Activated naive CD4-positive, alpha-beta T cell (primary cell): ENCODE data around the gene PRMT7.
A peak's percentile ranks its signal among the peaks of the same experiment; 100 is the strongest.
"Not testable (repeated sequence)": the region's sequence is repeated elsewhere in the genome, so short reads cannot be mapped to it uniquely, and the experiment has no call there.

Source experiments
- DNase-seq, 4 experiments: peaks; one replicate each; lab custom pipeline; 2025; lab: John Stamatoyannopoulos, UW

Gene PRMT7

DNA sequence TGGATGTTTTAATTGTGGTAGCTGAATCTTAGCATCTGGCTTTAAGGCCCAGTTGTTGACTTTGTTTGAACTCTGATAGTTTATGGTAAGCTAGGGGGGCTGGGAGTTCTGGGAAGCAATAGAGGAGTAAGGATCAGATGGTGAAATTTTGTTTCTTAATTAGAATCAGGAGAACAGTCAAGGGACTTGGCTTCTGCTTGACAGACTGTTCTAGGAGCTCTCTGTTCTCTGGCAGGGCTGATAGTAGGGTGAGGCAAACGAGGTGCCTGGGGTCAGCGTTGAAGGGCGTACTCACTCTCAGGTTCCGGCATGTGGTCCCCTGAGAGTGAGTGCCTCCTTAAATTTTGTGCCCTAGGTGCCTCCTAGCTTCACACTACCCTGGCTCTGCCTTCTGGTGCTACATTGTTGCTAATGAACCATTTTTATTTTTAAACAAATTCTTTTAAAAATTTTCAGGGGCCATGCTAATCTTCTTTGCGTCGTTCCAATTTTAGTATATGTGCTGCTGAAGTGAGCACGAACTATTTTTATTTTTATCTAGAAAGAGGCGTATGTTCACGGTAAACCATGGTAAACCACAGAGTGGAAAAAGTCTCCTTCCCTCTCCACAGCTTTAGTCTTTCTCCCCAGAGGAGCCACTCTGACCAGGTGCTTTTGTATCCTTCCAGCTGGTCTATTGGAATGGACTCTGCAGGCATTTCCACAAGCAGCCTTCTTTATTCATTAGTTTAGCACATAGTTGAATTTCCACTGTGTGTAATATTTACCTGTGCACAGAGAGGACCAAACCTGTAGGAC, 26.8 kb upstream of the PRMT7 start:
- DNase-seq: no peak

DNA sequence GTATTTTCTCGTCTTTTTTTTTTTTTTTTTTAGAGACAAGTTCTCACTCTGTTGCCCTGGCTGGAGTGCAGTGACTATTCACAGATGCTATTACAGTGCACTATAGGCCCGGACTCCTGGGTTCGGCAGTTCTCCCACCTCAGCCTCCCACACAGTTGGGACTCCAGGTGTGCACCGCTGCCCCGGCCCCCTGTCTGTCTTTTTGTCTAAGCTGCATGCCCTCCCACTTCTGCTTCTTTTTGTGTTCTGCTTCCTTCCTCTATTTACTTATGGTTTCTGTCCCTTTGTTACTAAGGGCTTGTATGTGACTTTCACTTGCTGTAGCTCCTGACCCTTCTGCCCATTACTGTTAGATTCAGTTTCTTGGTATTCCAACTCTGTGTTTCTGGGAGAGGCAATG, 26.0 kb upstream of the PRMT7 start:
- DNase-seq: no peak

DNA sequence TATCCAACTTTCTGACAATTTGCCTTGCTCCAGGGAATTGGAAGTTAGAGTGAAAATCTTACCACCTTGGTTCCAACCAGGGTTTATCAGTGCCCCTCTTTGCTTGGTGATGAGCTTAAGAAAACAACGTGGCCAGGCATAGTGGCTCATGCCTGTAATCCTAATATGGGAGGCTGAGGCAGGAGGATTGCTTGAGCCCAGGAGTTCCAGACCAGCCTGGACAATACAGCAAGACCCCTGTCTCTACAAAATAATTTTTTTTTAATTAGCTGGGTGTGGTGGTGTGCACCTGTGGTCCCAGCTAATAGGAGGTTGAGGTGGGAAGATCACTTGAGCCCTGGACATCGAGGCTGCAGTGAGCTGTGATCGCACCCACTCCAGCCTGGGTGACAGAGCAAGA, 25.1 kb upstream of the PRMT7 start:
- DNase-seq: no peak

DNA sequence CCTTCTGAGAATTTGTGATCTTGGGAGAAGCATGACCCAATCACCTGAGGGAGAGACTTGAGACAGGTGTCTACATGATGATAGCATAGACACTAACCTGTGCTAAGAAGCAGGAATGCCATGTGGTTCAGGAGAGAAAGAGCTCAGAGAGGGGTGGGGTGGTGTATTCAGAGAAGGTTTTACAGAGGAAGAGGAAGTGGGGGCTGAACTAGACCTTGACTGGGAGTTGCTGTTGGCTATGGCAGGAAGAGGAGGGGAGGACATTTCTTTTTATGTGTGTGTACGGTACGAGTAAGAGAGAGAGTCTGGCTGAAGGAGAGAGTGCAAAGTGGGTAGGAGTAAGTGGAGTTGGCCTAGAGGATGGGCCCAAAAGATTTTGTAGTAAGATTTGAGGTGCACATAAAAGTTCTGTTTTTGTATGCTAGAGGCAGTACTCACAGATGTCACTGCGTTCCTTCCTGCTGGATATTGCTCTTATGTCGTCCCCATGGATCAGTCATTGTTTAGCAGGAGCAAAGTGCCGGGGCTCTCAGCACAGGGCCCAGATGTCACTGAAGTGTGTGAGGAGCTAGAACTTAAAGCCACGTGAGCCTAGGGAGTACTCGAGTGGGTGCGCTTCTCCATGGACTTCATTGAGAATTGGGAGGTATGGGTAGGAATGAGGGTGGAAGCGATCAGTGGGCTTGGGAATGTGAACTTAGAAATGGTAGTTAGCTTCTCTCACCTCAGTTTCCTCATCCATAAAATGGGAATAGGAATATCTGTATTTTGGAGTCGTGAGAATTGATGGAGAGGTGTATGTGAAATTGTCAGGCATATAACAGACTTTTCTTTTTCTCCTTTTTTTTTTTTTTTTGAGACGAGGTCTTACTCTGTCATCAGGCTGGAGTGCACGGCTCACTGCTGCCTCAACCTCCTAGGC, 24.4 kb upstream of the PRMT7 start:
- DNase-seq: no peak

DNA sequence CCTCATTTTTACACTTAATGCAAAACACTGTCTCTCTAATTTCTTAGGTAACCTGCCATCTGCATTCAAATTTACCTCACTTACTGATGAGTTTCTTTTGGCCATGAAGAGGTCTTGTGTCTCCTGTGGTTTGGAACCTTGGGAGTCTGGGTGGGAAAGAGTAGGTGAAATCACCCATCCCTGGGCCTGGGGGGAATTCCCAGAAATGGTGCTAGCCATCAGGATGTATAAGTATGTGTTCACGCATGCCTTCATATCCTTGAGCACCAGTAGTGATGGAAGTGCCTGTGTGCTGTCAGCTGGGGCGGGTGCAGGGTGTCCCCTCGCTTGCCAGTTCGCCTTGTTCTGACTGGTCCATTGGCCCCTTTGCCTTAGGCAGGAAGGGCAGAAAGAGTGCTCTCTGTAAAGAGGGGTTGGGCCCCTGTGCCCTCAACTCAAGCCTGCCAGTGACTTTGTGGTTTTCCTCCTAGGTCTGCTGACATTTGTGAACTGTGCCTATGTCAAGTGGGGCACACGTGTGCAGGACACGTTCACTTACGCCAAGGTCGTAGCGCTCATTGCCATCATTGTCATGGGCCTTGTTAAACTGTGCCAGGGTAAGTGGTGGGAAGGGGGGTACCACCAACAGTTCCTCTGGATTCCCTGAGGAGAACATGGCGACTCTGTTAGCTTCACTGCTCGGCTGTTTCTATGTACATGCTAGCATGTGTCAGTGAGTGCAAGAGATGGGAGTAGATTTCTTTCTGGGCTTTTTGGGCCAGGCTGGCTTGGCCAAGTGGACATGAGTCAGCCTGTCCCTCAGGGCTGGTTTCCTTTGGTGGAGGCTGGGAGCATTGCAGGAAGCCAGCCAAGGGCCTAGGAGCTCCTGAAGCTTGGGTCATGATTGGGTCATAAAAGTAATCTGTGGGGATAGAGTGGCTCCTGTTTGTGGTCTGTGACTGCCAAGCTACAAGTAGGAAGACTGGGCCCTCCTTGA, 23.3 kb upstream of the PRMT7 start:
- peak in 2 of 4 experiments; percentile 13 to 24 for DNase-seq

DNA sequence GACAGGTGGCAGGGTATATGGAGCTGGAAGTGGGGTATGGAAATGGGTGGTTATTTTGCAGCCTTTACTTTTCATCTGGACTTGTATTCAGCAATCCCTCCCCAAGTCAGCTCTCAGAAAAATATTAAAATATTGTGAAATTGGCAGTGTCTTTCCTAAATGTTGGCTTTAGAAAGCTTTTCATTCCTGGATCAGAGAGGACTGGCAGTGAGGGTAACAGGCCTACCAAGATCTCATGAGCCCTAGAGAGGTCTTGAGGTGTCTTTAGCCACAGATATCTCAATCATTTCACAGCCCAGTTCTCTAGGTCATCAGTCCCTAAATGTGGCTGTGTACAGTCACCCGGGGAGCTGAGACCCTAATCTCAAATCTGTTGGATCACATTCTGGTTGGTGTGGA, 22.6 kb upstream of the PRMT7 start:
- DNase-seq: no peak

DNA sequence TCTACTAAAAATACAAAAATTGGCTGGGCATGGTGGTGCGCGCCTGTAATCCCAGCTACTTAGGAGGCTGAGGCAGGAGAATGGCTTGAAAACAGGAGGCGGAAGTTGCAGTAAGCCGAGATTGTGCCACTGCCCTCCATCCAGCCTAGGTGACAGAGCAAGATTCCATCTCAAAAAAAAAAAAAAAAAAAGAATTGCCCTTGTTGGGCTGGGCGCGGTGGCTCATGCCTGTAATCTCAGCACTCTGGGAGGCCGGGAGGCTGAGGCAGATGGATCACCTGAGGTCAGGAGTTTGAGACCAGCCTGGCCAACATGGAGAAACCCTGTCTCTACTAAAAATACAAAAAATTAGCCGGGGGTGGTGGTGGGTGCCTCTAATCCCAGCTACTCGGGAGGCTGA, 22.0 kb upstream of the PRMT7 start:
- DNase-seq: not testable (repeated sequence)

DNA sequence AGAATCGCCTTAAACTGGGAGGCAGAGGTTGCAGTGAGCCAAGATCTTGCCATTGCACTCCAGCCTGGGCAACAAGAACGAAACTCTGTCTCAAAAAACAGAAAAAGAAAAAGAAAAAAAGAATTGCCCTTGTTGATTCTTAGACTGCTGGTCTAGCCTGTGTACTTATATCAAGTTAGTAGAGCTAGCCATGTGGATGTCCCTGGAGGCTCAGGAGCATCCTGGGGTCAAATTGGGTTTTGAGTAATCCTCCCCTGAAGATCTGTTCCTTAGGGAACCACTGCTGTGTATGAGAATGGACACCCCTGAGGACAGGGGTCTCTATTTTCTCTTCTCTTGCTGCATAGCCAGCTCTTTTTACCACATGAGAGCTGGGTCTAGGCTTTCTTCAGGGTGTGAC, 21.6 kb upstream of the PRMT7 start:
- no peak for DNase-seq

DNA sequence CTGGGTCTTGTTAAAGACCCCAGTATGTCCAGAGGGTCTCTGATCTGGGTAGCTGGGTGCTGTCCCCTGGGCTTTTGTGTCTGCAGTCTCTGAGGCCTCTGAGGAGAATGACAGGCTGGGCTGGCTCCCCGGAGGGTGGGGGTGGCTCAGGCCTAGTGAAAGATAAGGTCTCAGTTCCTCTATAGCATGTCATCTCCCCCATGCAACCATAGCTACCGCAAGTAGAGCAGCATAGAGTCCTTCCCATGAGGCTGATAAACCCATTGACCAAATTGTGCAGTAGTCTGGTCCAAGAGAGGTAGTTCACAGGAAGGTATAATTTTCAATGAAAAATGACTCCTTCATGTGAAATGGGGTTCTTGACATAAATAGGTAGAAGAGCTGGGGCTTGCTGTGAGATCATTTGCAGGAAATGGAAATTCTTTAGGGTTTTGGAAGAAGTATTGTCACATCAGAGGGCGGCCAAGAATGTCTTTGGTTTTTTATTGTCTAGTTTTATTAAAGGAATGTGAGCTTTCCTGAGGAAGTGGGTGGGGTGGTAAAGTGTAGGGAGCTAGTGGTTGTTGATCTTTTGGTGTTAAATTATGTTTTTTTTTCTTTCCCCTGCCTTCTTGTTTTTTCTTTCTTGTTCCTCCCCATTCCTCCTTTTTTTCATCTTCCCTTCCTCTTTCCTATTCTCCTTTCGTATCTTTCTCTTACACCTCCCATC, 21.0 kb upstream of the PRMT7 start:
- DNase-seq: no peak

DNA sequence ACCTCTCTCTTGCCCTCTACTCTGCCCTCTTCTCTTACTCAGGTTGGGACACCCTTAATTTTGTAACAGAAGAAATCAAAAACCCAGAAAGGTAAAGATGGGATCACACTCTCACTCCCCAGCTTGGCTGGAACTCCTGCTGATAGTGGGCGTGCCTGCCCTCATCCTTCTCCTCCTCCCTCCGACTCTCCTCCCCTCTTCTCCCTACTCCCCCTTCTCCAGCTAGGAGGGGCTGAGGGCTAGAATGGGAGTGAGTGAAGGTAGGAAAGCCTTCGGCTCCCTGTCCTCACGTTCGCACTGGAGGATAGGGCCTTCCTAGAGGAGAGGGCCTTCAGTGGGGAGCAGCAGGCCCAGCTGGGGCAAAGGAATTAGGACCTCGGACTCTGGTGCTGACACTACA, 20.4 kb upstream of the PRMT7 start:
- no peak for DNase-seq

DNA sequence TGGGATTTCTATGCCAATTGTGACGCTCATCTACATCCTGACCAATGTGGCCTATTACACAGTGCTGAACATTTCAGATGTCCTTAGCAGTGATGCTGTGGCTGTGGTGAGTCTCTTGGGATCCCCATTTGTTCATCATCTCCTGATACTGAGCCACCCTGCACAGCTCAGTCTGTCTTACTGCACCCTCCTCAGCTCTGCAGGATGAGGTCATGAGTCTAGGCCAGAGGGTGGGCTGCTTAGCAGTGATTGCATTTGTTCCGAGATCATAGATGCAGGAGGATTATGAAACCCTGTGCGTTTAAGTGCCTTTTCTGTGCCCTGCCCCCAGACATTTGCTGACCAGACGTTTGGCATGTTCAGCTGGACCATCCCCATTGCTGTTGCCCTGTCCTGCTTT, 19.6 kb upstream of the PRMT7 start:
- DNase-seq: no peak

DNA sequence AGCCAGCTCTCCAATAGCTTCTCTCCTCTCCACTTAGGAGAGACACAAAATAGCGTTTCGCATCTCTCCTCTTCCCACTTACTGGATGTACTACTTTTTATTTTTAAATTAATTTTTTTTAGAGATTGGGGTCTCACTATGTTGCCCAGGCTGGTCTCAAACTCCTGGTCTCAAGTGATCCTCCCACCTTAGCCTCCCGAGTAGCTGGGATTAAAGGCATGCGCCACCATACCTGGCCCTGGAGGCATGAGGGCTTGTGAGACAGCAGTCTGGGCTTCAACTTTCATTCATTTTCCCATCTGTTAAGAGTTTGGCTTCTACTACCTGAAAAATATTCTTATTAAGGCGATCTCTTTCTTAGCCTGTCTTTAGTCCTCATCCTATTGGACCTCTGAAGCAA, 18.4 kb upstream of the PRMT7 start:
- no peak for DNase-seq

DNA sequence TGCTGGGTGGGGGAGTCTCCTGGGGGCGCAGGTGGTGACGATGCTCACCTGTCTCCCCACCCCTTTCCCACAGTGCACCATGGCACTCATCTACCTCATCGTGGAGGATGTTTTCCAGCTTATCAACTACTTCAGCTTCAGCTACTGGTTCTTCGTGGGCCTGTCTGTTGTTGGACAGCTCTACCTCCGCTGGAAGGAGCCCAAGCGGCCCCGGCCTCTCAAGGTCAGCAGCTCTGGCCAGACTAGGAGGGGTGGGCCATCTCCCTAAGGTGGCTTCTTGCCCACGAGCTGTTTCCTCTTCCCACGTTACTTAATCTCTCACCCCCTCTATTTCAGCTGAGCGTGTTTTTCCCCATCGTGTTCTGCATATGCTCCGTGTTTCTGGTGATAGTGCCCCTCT, 14.5 kb upstream of the PRMT7 start:
- no peak for DNase-seq

DNA sequence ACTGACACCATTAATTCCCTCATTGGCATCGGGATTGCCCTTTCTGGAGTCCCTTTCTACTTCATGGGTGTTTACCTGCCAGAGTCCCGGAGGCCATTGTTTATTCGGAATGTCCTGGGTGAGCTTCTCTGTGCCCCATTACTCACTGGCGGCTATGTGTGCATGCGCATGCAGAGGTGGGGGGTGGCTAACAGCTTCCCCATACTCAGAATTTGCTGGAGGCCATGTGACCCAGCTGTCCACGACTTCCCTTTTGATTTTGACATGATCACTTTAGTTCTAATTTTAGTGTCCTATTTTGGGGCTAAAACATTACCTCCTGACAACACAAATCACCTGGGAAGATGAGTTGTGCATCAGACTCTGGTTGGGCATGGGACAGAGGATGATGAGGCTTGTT, 14.1 kb upstream of the PRMT7 start:
- no peak for DNase-seq

DNA sequence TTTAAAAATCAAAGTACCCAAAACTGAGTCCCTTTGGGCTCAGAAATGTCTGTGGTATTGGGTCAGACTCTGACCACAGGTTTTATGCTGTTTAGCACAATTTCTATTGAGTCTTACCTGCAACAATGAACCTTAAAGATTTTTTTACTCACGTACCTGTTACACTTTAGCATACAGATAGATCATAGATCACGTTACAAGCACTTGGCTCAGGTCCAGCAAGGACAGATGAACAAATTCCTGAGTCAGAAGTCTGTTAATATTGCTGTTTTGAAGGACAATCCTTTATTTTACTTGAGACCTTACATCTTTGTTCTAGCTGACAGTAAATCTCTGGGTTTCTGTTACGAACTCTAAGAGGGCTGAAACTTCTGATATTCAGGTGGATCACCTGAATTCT, 12.9 kb upstream of the PRMT7 start:
- DNase-seq: no peak

DNA sequence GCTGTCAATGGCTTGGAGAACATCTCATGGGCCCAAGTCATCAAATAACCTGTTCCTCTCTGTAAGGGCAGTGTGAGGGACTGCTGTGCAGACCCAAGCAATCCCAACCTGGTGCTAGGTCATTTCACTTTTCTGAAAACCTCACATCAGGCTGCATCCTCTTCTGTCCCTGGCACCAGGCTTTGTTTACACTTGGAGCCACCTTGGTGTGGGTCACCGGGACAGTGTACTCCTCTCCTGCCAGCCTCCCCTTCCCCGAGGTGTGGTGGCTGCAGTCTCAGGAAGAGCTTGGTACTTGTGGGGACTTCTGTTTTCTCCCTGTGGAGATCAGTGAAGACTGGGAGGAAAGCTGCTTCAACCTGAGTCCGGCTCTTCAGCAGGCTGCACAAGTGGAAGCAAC, 12.5 kb upstream of the PRMT7 start:
- DNase-seq: no peak

DNA sequence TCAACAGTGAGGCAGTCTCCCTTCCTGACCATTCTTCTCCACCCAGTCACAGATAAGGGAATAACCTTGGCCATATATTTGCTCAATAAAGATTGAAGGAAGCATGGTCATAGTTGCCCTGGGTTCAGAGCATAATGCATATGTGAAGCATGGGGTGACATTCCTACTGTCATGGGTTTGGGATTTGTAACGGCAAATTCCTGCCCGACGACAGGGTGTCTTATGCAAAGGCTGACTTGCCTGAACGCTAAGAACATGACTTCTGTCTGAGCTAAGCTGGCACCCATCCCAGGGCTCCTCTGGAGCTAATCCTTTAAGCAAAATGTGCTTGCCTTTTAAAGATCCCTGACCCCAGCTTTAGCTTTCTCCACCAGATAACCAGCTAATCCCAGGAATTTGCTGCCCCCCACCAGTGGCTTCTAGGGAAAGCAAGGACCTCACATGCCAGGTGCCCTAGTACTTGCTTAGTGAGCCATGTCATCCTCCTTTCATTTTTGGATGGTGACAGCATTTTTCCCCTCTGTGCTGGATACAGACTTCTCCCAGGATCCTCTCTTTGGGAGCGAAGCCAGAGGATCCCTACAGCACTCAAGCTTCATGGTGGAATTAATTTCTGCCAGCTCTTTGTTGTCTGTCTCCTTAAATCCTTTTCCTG, 11.8 kb upstream of the PRMT7 start:
- DNase-seq: no peak

DNA sequence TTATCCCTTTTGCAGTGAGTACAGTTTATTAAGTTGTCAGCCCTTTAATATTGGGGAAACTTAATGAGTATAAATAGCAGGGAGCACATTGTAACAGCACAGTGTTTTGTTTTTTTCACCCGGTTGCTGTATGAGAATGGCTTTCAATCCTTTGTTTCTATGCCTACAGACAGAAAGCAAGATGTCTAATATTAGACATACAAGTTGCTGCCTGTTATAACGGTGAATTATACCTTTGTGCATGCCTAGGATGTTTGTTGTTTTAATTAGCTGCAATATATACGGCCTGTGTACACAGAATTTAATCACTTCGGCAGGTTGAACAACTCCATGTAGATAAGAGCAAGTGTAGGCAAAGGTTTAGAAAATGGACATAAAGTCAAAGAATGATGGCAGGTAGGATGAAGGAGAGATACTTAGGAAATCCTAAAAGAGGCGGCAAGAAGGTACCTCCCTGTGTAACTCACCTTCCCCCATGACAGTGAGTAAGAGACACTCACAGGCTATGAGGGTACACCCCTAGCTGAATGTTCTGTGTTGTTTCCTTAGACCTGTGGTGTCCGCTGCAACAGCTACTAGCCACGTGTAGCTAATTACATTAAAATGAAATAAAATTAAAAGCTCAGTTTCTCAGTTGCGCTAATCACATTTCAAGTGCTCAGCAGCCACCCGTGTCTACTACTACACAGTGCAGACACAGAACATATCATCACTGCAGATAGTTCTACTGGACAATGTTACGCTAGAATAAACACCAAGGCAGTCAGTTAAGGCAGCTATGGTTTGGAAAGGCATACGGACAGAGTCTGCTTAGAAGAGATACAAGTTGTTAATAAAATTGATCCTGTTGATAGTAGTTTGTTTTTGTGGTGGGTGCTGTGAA, 11.0 kb upstream of the PRMT7 start:
- no peak for DNase-seq

DNA sequence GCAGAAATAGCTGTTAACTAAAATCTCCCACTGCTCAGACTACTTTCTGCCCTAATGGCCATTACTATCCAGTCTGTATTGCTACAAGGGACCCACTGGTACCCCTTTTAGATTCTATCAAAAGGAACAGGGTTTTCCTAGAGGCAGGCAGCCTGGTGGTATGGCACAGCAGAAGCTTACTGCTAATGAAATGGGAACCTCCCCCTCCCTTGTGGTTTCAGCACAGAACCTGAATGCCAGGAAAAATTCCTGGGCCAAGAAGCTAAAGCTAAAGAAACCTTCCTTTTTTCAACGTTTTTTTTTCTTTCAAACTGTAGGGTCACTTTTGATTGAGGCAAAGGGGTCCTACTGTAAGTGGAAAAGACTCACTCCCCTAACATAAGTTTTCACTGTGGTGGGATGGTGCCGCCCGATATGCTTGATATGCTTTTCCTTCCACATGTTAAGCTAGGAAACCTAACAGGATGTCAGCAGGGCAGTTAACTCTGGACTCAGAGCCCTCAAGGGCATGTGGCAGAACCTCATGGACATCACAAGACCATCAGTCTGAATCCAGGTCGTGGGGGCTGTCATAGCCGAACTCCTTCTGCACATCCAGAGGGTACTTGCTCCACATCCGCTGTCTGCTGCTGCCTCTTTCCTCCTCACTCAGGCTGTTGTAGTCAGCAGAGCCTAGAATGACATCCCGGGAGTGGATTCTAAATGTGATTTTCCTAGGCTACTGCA, 9.9 kb upstream of the PRMT7 start:
- DNase-seq: no peak
